ENCODE measurements around the gene CA10. TPM values are rescaled to one million over a fixed set of nuclear protein-coding genes. Genes with fewer than 3 reads are reported as not detected.

Gene CA10
- total RNA-seq, 1 donor from 2014 or later = 1.3 TPM

DNA sequence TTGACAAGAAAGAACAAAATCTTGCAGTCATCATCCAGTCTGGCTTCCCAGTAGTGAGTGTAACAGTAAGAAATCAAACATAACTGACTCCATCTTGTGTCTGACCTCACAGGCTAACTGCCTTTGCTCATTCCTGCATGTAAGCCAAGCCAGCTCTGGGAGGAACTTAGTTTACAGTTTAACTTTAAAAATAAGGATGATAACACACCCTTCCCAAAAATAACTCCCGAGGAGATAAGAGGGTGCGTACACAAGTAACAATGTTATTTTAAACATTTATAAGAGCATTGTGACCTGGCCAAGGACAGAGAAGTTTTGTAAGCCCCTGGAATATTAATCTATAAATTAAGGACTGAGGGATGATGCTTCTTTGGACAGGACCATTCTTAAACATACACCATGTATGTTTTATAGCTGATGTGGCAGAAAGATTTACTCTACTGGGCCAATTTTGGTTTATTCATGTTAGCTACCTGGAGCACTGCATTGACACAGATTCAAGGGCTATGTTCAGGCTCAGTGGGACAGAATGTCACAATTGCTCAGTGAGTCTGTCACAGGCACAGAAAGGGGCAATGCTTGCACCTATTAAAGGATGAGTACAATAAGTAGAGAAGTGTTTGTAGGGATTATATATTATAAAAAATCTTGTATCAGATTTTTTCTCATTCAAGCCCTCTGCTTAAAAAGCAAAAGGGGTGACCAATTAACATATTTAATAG, 554.1 kb downstream of the CA10 start:
- Mint-ChIP-seq H3K4me1 (ENCODE audit: low read depth, unreplicated experiment) (no peaks in the 10 kb centered on the region), H3K36me3 (ENCODE audit: unreplicated experiment) (peaks cover 3% of the 10 kb centered on the region), H3K27me3 (ENCODE audit: unreplicated experiment) (no peaks in the 10 kb centered on the region), H3K9me3 (ENCODE audit: unreplicated experiment) (no peaks in the 10 kb centered on the region), H3K27ac (ENCODE audit: unreplicated experiment) (no peak overlapping the region), H3K4me3 (ENCODE audit: unreplicated experiment) (no peak overlapping the region)
- TF ChIP-seq, protein P1, sequence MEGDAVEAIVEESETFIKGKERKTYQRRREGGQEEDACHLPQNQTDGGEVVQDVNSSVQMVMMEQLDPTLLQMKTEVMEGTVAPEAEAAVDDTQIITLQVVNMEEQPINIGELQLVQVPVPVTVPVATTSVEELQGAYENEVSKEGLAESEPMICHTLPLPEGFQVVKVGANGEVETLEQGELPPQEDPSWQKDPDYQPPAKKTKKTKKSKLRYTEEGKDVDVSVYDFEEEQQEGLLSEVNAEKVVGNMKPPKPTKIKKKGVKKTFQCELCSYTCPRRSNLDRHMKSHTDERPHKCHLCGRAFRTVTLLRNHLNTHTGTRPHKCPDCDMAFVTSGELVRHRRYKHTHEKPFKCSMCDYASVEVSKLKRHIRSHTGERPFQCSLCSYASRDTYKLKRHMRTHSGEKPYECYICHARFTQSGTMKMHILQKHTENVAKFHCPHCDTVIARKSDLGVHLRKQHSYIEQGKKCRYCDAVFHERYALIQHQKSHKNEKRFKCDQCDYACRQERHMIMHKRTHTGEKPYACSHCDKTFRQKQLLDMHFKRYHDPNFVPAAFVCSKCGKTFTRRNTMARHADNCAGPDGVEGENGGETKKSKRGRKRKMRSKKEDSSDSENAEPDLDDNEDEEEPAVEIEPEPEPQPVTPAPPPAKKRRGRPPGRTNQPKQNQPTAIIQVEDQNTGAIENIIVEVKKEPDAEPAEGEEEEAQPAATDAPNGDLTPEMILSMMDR (IDR thresholded peaks at IDR 0.05; ENCODE audit: partially characterized antibody, unreplicated experiment) = no peak
- DNase-seq = no peak

DNA sequence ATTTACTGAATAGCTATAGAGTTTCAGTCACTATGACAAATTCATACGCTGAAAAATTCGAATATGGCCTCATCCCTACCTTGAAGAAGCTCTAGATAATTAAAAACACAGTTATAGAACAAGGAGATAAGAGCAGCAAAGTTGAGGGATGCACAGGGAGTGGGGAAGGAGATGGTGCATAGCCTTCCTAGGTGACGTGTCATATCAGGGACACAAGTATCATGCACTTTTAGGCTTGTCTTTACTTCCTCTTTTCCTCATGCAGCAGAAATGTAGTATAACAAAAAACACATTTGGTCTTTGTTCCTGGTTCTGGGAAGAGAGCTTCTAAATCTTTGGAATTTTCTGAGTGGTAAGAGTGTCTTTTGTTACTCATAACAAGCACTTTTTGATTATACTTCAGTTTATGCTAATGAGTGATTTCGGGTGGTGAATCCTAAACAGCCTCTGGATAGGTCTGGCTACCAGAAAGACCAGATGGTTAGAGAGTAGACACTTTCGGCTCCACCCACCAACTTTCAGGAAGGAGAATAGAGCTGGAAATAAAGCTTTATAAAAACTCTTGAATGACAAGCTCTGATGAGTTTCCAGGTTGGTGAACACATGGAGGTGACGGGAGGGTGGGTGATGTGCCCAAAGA, 556.8 kb downstream of the CA10 start:
- Mint-ChIP-seq H3K27ac (ENCODE audit: unreplicated experiment) (no peak overlapping the region), H3K9me3 (ENCODE audit: unreplicated experiment) (no peaks in the 10 kb centered on the region), H3K36me3 (ENCODE audit: unreplicated experiment) (peaks cover 3% of the 10 kb centered on the region), H3K4me1 (ENCODE audit: low read depth, unreplicated experiment) (no peaks in the 10 kb centered on the region), H3K27me3 (ENCODE audit: unreplicated experiment) (no peaks in the 10 kb centered on the region), H3K4me3 (ENCODE audit: unreplicated experiment) (no peak overlapping the region)
- DNase-seq = no peak
- TF ChIP-seq, protein P1 (IDR thresholded peaks at IDR 0.05; ENCODE audit: partially characterized antibody, unreplicated experiment) = no peak

DNA sequence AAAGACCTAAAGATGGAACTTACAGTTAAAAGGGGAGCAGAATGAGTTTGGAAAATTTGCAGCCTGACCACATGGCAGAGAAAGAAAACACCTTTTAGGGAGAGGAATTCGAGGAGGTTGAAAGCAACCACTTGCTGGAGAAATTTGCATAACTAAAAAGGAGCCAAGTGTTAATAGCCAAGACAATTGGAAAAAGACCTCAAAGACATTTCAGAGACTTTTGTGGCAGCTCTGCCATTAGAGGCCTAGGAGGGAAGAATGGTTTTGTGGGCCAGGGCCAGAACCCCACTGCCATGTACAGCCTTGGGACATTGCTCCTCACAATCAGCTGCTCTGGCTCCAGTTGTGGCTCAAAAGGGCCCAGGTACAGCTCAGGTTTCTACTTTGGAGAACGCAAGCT, 559.7 kb downstream of the CA10 start:
- TF ChIP-seq, protein P1 (IDR thresholded peaks at IDR 0.05; ENCODE audit: partially characterized antibody, unreplicated experiment) = no peak
- Mint-ChIP-seq H3K9me3 (ENCODE audit: unreplicated experiment) (no peaks in the 10 kb centered on the region), H3K27ac (ENCODE audit: unreplicated experiment) (no peak overlapping the region), H3K4me3 (ENCODE audit: unreplicated experiment) (no peak overlapping the region), H3K4me1 (ENCODE audit: low read depth, unreplicated experiment) (no peaks in the 10 kb centered on the region), H3K27me3 (ENCODE audit: unreplicated experiment) (no peaks in the 10 kb centered on the region), H3K36me3 (ENCODE audit: unreplicated experiment) (no peaks in the 10 kb centered on the region)
- no peak for DNase-seq

DNA sequence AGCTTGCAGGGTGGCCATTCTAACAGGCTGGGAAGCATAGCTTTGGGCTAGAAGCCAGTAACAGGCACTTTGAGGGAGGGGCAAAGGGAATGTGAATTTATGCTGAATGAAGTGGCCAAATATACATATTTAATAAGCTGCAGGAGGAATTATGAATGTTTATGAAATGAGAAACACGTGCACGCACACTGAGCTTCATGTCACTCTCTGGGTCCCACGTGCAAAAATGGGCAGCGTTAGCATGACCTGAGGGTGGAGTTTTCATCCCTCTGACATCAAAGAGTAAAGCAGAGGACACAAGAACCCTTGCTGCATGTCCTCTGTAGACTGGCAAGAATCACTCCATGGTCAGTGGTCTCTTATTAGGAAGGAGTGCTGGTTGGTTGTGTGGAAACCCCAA, 561.2 kb downstream of the CA10 start:
- no peaks in the 10 kb centered on the region for H3K36me3 Mint-ChIP-seq (ENCODE audit: unreplicated experiment)
- no peak overlapping the region for H3K4me3 Mint-ChIP-seq (ENCODE audit: unreplicated experiment)
- TF ChIP-seq, protein P1 (IDR thresholded peaks at IDR 0.05; ENCODE audit: partially characterized antibody, unreplicated experiment) = no peak
- no peak overlapping the region for H3K27ac Mint-ChIP-seq (ENCODE audit: unreplicated experiment)
- no peaks in the 10 kb centered on the region for H3K27me3 Mint-ChIP-seq (ENCODE audit: unreplicated experiment)
- H3K9me3 Mint-ChIP-seq (ENCODE audit: unreplicated experiment) = no peaks in the 10 kb centered on the region
- no peak for DNase-seq
- H3K4me1 Mint-ChIP-seq (ENCODE audit: low read depth, unreplicated experiment) = no peaks in the 10 kb centered on the region

DNA sequence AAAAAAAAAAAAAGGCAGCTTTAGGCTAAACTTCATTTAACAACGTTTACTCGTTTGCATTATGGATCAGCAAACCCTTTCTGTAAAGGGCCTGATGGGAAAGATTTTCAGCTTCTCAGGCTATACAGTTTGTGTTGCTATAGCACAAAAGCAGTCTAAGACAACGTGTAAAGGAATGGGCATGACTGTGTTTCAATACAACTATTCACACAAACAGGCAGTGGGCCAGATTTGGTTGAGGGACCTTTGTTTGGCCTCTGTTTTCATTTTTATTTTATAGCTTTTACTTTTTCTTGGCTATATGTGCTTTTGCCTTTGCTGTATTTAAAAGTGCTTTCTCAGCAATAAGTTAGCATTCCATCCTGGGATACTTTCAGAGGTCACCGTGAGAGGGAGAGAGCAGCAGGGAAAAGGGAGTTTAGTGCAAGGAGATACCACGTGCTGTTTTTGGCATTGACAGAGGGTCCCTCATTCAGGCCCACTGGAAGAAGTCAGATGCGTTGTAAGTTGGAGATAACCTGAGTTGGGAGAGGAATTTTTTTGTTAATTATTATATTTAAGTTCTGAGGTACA, 562.6 kb downstream of the CA10 start:
- Mint-ChIP-seq H3K9me3 (ENCODE audit: unreplicated experiment) (no peaks in the 10 kb centered on the region), H3K4me1 (ENCODE audit: low read depth, unreplicated experiment) (no peaks in the 10 kb centered on the region), H3K4me3 (ENCODE audit: unreplicated experiment) (no peak overlapping the region), H3K27me3 (ENCODE audit: unreplicated experiment) (no peaks in the 10 kb centered on the region), H3K36me3 (ENCODE audit: unreplicated experiment) (no peaks in the 10 kb centered on the region), H3K27ac (ENCODE audit: unreplicated experiment) (no peak overlapping the region)
- TF ChIP-seq, protein P1 (IDR thresholded peaks at IDR 0.05; ENCODE audit: partially characterized antibody, unreplicated experiment) = no peak
- no peak for DNase-seq

Data from glutamatergic neuron (in vitro differentiated cells).